Trophoblast cell (in vitro differentiated cells and primary cell): ENCODE results near the gene SUN2.

Experiments used
- DNase-seq, 2 donors: peaks; one replicate each; pipeline ENCODE4 v3.0.0-alpha.2; 2016
- H2AFZ ChIP-seq: 2 replicates; pipeline ENCODE4 v1.6.1; 2013; ENCODE audit warnings: low read length, moderate library complexity, mild to moderate bottlenecking; ENCODE audit not compliant: insufficient read depth, poor library complexity
- H2AK5ac ChIP-seq: 2 replicates; pipeline ENCODE4 v1.6.1; 2013; ENCODE audit warnings: mild to moderate bottlenecking, low read length
- H2BK120ac ChIP-seq: 2 replicates; pipeline ENCODE4 v1.6.1; 2013; ENCODE audit warnings: low read length, mild to moderate bottlenecking, moderate library complexity; ENCODE audit not compliant: insufficient read depth, poor library complexity
- H2BK12ac ChIP-seq: 2 replicates; pipeline ENCODE4 v1.6.1; 2013; ENCODE audit warnings: mild to moderate bottlenecking, low read length, moderate library complexity
- H2BK5ac ChIP-seq: 2 replicates; pipeline ENCODE4 v1.6.1; 2013; ENCODE audit warnings: low read length, low read depth, moderate library complexity, mild to moderate bottlenecking; ENCODE audit not compliant: poor library complexity
- H3K14ac ChIP-seq: 2 replicates; pipeline ENCODE4 v1.6.1; 2013; ENCODE audit warnings: mild to moderate bottlenecking, low read length
- H3K18ac ChIP-seq: 2 replicates; pipeline ENCODE4 v1.6.1; 2013; ENCODE audit warnings: mild to moderate bottlenecking, low read length
- H3K23ac ChIP-seq: 2 replicates; pipeline ENCODE4 v1.6.1; 2013; ENCODE audit warnings: low read length
- H3K27ac ChIP-seq: 2 replicates; pipeline ENCODE4 v1.5.1; 2013; ENCODE audit warnings: low read depth, mild to moderate bottlenecking, inconsistent platforms, low read length, moderate library complexity
- H3K27me3 ChIP-seq: 2 replicates; pipeline ENCODE4 v1.6.1; 2013; ENCODE audit warnings: inconsistent platforms, mild to moderate bottlenecking, low read length, moderate library complexity; ENCODE audit not compliant: insufficient read depth
- H3K36me3 ChIP-seq, 2 experiments: 1 replicate in 1 of 2; 2 replicates in 1 of 2; pipeline ENCODE4 v1.6.1; 2013; ENCODE audit warnings: low read length in 2 of 2, mild to moderate bottlenecking in 2 of 2, moderate library complexity in 1 of 2; ENCODE audit not compliant: insufficient read depth in 2 of 2, control insufficient read depth in 1 of 2
- H3K4ac ChIP-seq: 2 replicates; pipeline ENCODE4 v1.6.1; 2013; ENCODE audit warnings: low read depth, mild to moderate bottlenecking, low read length, moderate library complexity
- H3K4me1 ChIP-seq, 2 experiments: 1 replicate in 1 of 2; 2 replicates in 1 of 2; pipeline ENCODE4 v1.6.1; 2013; ENCODE audit warnings: low read length in 2 of 2, mild to moderate bottlenecking in 2 of 2, moderate library complexity in 1 of 2; ENCODE audit not compliant: insufficient read depth in 2 of 2, control insufficient read depth in 1 of 2
- H3K4me2 ChIP-seq: 2 replicates; pipeline ENCODE4 v1.6.1; 2013; ENCODE audit warnings: inconsistent platforms, mild to moderate bottlenecking, low read length, moderate library complexity
- H3K4me3 ChIP-seq: 2 replicates; pipeline ENCODE4 v1.5.1; 2013; ENCODE audit warnings: mild to moderate bottlenecking, low read depth, low read length, inconsistent platforms
- H3K79me1 ChIP-seq: one replicate; pipeline ENCODE4 v1.6.1; 2013; ENCODE audit warnings: low read length
- H3K79me2 ChIP-seq: 2 replicates; pipeline ENCODE4 v1.6.1; 2013; ENCODE audit warnings: low read length, mild to moderate bottlenecking; ENCODE audit not compliant: control insufficient read depth, insufficient read depth, poor library complexity
- H3K9ac ChIP-seq: 2 replicates; pipeline ENCODE4 v1.6.1; 2013; ENCODE audit warnings: mild to moderate bottlenecking, low read length
- H3K9me3 ChIP-seq: 2 replicates; pipeline ENCODE4 v1.6.1; 2013; ENCODE audit warnings: low read depth, mild to moderate bottlenecking, control low read depth, inconsistent platforms, low read length; ENCODE audit not compliant: insufficient read depth
- H4K12ac ChIP-seq: 2 replicates; pipeline ENCODE4 v1.6.1; 2013; ENCODE audit warnings: low read depth, mild to moderate bottlenecking, low read length, moderate library complexity
- H4K8ac ChIP-seq: 2 replicates; pipeline ENCODE4 v1.6.1; 2013; ENCODE audit warnings: low read depth, mild to moderate bottlenecking, low read length, moderate library complexity
- H4K91ac ChIP-seq: one replicate; pipeline ENCODE4 v1.6.1; 2013; ENCODE audit warnings: low read depth, mild to moderate bottlenecking, low read length, moderate library complexity
- WGBS: extraction: QIAGEN DNeasy Blood & Tissue Kit; methylation state at CpG from one replicate; pipeline ENCODE4 v1.1.7; 2013; ENCODE audit warnings: missing lambda C conversion rate; ENCODE audit not compliant: insufficient read length, insufficient coverage; ENCODE audit errors: extremely low coverage; 5-methylcytosine and 5-hydroxymethylcytosine counted together

Gene SUN2

GRCh38 chr22:38729946-38730345, 25.9 kb downstream of the SUN2 start:
- Histone ChIP-seq H3K4me1 (no peaks in the 10 kb centered on the region), H3K4me2 (no peak overlapping the region), H3K4me3 (no peak overlapping the region), H3K27me3 (no peaks in the 10 kb centered on the region), H3K36me3 (peaks cover 86 to 95% of the 10 kb centered on the region in 2 experiments), H2AK5ac (no peak overlapping the region), H3K9ac (no peak overlapping the region), H3K4ac (no peak overlapping the region), H3K14ac (no peak overlapping the region), H3K18ac (no peak overlapping the region), H4K8ac (no peak overlapping the region), H3K23ac (no peak overlapping the region), H2BK120ac (no peak overlapping the region), H2AFZ (no peak overlapping the region), H2BK5ac (no peak overlapping the region), H2BK12ac (no peak overlapping the region), H3K9me3 (peaks cover 3% of the 10 kb centered on the region), H3K27ac (no peak overlapping the region), H3K79me2 (no peaks in the 10 kb centered on the region), H4K91ac (no peak overlapping the region), H3K79me1 (no peaks in the 10 kb centered on the region), H4K12ac (no peak overlapping the region)
- WGBS: no CpG with 5 or more reads among the region's 6 CpGs
- DNase-seq: no peak

GRCh38 chr22:38728871-38729796, 26.7 kb downstream of the SUN2 start:
- H2BK12ac ChIP-seq: no peak overlapping the region
- H3K79me2 ChIP-seq: no peaks in the 10 kb centered on the region
- H2BK5ac ChIP-seq: no peak overlapping the region
- no peak overlapping the region for H3K4me2 ChIP-seq
- no peaks in the 10 kb centered on the region for H3K4me1 ChIP-seq
- no peak overlapping the region for H2AFZ ChIP-seq
- no peak overlapping the region for H3K23ac ChIP-seq
- H4K8ac ChIP-seq: no peak overlapping the region
- DNase-seq: no peak
- H3K79me1 ChIP-seq: no peaks in the 10 kb centered on the region
- H3K27ac ChIP-seq: no peak overlapping the region
- peaks cover 84 to 95% of the 10 kb centered on the region in 2 experiments for H3K36me3 ChIP-seq
- no peak overlapping the region for H2BK120ac ChIP-seq
- H4K12ac ChIP-seq: no peak overlapping the region
- no peaks in the 10 kb centered on the region for H3K27me3 ChIP-seq
- peak overlapping the region; percentile 55 for H4K91ac ChIP-seq
- no peak overlapping the region for H2AK5ac ChIP-seq
- peaks cover 3% of the 10 kb centered on the region for H3K9me3 ChIP-seq
- no peak overlapping the region for H3K18ac ChIP-seq
- no peak overlapping the region for H3K4me3 ChIP-seq
- WGBS: no CpG with 5 or more reads among the region's 18 CpGs
- H3K14ac ChIP-seq: no peak overlapping the region
- no peak overlapping the region for H3K4ac ChIP-seq
- no peak overlapping the region for H3K9ac ChIP-seq

- Histone ChIP-seq H2BK120ac (no peak overlapping the region), H3K4me2 (no peak overlapping the region), H2AK5ac (no peak overlapping the region), H3K18ac (peak overlapping the region; percentile 50), H3K4ac (no peak overlapping the region), H3K9ac (no peak overlapping the region), H3K27me3 (no peaks in the 10 kb centered on the region), H2AFZ (no peak overlapping the region), H4K8ac (no peak overlapping the region), H3K4me1 (no peaks in the 10 kb centered on the region), H3K14ac (no peak overlapping the region), H3K4me3 (no peak overlapping the region), H2BK12ac (no peak overlapping the region), H3K9me3 (peaks cover 3% of the 10 kb centered on the region), H3K23ac (no peak overlapping the region), H3K27ac (no peak overlapping the region), H2BK5ac (peak overlapping the region; percentile 23), H3K79me2 (no peaks in the 10 kb centered on the region), H3K79me1 (no peaks in the 10 kb centered on the region), H4K12ac (no peak overlapping the region), H4K91ac (no peak overlapping the region), H3K36me3 (peaks cover 77 to 94% of the 10 kb centered on the region in 2 experiments)
- no peak for DNase-seq
- WGBS: no CpG with 5 or more reads among the region's 15 CpGs
These were observed 28.0 kb downstream of the SUN2 start for GRCh38 chr22:38727530-38728451.

- no CpG with 5 or more reads among the region's 12 CpGs for WGBS
- Histone ChIP-seq H3K36me3 (peaks cover 73 to 90% of the 10 kb centered on the region in 2 experiments), H2BK120ac (no peak overlapping the region), H2AFZ (no peak overlapping the region), H2BK12ac (no peak overlapping the region), H3K14ac (no peak overlapping the region), H3K4me3 (no peak overlapping the region), H3K4me1 (no peaks in the 10 kb centered on the region), H3K79me1 (no peaks in the 10 kb centered on the region), H3K9ac (no peak overlapping the region), H4K91ac (no peak overlapping the region), H3K18ac (no peak overlapping the region), H2AK5ac (no peak overlapping the region), H3K9me3 (peaks cover 3% of the 10 kb centered on the region), H3K27me3 (no peaks in the 10 kb centered on the region), H2BK5ac (no peak overlapping the region), H4K12ac (no peak overlapping the region), H3K4ac (no peak overlapping the region), H3K23ac (no peak overlapping the region), H3K4me2 (no peak overlapping the region), H4K8ac (no peak overlapping the region), H3K79me2 (no peaks in the 10 kb centered on the region), H3K27ac (no peak overlapping the region)
- DNase-seq: no peak
These were observed 28.7 kb downstream of the SUN2 start for GRCh38 chr22:38727123-38727522.
